ENCODE data around the gene NEUROG3.

NEUROG3 gene, protein sequence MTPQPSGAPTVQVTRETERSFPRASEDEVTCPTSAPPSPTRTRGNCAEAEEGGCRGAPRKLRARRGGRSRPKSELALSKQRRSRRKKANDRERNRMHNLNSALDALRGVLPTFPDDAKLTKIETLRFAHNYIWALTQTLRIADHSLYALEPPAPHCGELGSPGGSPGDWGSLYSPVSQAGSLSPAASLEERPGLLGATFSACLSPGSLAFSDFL

DNA sequence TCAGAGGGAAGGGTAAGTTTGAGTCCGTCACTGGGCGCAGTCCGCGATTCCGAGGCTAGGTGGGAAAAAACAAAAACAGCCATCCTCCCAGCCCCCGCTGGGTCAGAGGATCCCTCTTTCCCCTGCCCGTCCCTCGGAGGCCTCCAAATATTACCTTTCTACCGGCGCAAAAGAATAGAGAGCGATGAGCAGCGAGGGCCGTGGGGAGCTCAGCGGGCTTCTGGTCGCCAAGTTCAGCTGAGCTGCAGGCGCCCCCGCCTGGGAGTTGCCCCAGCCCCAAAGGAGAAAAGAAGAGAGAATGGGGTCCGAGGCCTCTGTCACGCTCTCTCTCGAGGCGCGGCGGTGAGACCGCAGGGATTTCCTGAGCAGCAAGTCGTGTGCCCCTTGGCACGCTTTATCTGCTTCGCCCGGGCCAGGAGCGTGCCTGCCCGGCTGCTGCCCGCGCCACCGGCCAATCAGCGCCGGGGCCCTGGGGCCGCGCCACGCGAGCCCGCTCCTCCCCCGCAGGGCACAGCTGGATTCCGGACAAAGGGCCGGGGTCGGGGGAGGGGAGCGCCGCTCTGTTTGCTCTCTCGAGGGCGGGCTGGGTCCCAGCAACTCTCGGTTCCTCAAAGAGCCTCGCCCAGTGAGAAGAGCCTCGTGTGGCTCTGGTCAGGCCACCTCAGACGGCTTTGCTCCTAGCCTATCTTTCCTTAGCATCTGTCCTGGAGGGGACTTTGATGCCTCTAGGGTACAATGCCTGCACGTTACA, at the start of gene NEUROG3:
Gene NEUROG3 (minus strand): TSS at position 367 of the 751 bp plus-strand sequence. CDS start 379 bp downstream, outside the sequence.
- no peak for DNase-seq

DNA sequence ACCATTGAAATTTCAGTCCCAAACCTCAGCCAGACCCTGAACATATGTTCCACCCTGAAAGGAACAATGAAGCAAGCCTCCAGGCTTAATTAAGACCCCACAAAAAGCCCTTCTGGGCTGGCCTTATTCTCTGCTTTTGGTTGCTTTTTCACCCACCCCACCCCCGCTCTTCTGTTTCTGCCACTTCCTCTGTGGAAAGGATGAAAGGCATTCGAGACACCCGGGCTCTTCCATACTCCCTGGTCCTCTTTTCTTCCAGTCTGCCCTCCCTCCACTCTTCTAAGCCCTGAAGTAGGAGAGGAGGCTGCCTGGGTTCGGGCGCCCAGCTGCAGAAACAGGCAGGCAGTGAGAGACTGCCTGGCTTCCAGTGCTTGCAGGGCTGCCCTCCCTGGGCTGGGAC, 47.4 kb upstream of the NEUROG3 start:
- no peak for DNase-seq

DNA sequence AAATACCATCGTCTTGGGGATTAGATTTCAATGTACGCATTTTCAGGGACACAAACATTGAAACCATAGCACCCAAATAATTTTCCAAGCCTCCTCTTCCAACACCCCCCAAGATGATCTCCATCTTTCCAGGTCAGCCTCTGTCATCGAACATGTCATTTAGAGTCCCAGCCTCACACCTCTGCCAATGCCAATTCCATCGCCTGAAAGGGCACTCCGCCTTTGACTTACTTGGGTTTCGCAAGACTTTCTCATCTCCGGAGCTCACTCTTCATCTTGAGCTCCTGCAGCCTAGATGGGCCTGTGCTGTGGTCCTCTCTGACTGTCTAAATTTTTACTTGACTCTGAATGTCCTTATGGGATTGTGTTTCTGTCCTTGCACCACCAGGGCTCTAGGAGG, 46.4 kb upstream of the NEUROG3 start:
- no peak for DNase-seq

DNA sequence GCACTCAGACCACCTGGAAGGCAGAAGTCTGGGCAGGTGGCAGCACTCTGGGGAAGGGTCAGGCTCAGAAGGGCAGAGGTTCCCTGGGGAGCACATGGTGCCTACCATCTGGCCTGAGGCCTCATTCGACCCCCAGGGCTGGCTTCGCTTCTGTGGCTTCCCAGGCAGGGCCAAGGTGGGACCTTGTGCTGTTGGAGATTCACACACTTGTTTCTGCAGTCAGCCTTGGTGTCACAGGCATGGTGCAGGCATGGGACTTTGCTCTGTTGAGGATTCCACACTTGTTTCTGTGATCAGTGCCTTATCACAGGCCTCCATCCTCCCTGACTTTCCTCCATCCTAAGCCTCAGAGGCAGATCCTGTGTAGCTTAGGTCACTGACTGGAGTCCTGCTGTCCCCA, 45.5 kb upstream of the NEUROG3 start:
- no peak for DNase-seq

DNA sequence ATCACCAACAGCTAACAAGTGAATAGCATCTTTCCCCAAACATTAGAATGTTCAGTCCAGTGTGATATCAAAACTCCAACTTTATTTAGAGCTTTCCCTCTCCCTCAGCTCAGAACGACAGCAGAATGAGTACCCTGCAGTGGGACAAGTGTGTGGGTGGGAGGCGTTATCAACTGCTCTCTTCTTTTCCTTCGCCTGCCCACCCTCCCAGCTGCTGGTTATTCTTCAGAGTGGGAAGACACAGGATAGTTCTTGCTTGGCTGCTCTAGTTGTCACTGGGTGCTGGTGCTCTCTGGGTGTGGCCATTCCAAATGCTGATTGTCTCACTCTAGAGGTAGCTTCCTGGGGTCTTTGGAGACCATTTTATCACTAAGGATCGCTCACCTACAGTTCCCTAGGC, 43.1 kb upstream of the NEUROG3 start:
- no peak for DNase-seq

DNA sequence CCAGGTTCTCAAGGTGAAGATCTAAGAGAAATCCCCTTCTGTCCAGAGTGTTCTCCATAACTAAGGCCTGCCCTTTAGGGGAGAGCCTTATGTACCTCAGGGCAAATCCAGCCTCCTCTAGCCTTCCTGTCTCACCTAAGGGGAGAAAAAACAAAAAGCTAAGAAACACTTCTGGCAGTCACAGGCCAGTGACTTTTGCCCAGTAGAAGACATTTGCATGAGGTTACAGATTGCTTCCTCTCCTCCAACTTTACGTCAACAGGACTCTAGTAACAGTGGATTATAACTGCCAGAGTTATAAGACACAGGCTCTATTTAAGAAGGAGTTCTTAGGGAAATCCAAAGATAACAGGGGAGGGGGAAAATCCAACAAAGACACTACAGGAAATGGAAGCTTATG, 40.9 kb upstream of the NEUROG3 start:
- no peak for DNase-seq

DNA sequence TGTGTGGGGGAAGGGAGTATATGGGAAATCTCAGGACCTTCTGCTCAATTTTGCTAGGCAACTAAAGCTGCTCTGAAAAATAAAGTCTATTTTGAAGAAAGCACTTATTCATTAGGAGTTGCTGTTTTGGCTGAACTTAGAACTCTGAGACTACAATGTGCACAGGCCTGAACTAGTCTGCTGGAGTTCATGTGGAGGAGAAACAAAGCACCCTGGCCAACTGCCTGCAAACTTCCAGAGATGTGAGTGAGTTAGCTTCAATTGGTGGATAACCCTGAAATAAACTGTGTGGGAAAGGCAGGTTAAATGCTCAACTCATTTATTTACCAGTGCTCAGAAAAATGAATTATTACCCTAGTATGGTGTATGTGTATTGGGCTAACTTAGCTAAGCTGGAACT, 39.5 kb upstream of the NEUROG3 start:
- no peak for DNase-seq

DNA sequence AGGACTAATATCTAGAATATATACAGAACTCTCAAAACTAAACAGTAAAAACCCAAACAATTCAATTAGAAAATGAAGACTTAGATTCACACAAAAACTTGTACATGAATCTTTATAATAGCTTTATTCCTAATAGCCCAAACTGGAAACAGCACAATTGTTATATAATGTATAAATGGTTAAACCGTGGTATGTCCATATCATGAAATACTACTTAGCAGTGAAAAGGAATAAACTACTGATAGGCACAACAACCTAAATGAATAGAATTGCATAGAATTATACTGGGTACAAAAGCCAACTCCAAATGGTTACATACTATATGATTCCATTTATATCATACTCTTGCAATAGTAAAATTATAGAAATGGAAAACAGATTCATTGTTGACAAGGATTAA, 35.9 kb upstream of the NEUROG3 start:
- no peak for DNase-seq

DNA sequence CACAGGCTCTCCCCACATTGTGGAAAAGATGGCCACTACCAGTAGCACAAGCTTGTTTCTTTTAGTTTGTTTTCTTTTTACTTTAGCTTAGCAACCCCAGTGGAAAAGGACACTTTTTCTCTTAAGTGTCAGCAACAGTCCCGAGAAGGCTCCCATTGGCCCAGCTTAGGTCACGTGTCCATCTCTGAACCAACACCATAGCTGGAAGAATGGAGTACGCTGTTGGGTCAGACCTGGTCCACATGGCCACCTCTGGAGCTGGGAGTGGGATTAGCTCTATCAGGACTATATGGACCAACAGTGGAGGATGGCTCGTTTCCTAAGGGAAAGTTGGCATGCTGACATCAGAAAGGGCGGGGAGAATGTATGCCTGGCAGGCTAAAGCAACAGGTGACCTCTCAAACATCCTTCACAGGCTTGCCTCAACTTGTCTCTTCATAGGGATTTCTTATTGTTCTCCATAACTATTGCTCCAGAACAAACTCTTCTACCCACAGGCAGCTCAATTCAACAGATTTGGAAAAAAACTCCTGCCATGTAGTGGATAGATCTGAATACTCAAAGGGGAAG, 27.6 kb upstream of the NEUROG3 start:
- DNase-seq: no peak

DNA sequence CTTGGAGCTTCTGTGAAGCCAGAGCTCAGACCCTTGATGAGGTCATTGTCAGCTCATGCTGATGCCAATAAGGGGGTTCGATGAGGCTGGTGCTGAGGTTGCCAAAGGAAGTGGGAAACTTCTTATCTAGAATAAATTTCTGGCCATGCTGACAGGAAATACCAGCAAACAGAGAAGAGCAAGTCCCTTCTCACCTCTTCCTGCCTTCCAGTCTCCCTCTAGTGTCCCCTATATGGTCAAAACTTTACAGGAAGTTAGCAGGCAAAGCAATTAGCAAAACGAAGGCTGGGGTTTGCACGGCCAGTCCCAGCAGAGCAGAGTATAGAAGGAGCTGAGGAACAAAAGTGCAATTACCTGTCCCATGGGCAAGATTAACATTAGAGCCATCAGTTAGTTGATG, 15.1 kb upstream of the NEUROG3 start:
- DNase-seq: no peak

DNA sequence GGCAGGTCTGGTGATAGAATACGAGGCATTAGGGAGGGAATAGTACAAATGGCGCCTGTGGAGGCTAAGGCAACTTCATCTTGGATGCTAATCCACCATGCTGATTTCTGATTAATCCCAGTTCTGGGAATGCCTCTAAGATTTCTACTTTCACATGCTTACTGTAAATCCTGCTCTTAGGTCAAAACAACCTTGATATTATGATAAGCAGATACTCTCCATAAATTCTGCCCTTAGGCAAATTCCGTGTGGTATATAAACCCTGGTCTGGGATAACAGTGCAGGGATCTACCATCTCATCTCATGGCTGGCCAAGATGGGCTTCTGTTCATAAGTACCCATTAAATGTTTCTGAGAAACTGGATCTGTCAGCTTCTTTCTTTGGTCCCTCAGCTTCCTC, 11.4 kb upstream of the NEUROG3 start:
- DNase-seq: no peak

DNA sequence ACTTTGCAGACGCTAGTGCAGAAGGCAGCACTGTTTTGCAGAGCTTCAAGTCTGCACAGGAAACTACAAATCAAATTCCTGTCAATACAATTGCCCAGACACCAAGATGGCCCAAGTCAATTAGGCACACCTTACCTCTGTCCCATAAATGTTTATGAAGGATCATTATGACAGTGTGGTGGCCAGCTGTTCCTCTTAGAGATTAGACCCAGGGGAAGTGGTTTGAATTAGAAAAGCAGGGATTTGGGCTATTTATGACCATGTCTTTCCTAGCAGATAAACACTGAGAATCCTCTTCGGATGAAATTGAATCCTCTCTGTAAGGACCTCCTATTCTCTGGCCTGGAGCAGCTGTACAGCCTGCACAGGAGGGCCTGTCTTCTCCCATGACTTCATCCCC, 9.9 kb upstream of the NEUROG3 start:
- DNase-seq: no peak

DNA sequence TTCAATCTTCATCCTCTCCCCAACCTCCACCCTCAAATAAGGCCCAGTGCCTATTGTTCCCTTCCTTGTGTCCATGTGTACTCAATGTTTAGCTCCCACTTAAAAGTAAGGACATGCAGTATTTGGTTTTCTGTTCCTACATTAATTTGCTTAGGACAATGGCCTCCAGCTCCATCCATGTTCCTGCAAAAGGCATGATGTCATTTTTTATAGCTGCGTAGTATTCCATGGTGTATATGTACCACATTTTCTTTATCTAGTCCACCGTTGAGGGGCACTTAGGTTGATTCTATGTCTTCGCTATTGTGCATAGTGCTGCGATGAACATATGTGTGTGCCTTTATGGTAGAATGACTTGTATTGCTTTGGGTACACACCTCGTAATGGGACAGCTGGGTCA, 7.2 kb upstream of the NEUROG3 start:
- no peak for DNase-seq

DNA sequence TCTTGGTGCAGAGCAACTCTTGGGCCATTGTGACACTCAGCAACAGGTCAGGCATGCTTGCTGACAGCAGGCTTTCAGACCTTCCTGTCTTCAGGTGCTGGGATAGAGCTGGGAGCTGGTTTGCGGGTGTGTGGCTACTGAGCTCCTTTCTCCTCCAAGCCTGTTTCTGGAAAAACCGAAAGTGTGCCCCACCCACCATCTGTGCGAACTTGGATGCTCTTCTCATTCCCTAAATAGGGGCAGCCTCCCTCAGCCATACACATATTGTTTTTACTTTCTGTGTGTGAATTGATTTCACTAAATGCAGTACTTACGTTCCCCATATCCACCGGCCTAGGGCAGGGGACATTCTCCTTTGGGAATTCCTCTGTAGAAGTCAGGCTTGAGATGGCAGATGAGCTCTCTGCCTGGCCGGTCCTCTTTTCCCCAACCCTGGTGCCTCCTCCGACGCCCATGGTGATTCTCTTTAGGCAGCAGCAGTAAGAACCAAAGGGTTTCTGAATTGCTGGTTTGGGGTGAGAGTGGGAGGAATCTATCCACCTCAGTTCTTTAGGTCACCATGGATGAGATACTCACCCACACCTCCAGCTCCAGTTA, 6.3 kb upstream of the NEUROG3 start:
- DNase-seq: no peak

DNA sequence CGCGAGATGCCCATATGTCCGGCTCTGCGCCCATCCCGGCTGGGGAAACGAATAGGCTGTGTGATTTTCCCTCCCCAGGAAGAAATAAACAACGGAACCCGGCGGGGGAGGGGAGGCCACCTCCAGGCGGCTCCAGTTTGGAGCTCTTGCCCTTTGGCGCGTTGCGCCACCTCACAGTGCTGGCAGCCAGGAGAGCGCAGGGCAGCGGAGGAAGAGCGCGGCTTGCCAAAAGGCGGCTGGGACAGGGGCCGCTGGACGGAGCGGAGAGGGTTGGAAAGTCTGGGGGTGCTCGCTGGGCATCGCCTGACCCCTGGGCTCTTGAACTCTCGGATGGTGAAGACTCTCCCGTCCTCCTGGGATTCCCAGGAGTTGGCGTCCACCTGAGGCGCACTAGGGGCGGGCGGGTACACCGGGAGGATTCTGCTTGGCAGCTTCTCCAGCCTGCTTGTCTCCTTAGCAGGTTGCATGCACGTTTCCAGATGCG, 5.3 kb upstream of the NEUROG3 start:
- DNase-seq: no peak

DNA sequence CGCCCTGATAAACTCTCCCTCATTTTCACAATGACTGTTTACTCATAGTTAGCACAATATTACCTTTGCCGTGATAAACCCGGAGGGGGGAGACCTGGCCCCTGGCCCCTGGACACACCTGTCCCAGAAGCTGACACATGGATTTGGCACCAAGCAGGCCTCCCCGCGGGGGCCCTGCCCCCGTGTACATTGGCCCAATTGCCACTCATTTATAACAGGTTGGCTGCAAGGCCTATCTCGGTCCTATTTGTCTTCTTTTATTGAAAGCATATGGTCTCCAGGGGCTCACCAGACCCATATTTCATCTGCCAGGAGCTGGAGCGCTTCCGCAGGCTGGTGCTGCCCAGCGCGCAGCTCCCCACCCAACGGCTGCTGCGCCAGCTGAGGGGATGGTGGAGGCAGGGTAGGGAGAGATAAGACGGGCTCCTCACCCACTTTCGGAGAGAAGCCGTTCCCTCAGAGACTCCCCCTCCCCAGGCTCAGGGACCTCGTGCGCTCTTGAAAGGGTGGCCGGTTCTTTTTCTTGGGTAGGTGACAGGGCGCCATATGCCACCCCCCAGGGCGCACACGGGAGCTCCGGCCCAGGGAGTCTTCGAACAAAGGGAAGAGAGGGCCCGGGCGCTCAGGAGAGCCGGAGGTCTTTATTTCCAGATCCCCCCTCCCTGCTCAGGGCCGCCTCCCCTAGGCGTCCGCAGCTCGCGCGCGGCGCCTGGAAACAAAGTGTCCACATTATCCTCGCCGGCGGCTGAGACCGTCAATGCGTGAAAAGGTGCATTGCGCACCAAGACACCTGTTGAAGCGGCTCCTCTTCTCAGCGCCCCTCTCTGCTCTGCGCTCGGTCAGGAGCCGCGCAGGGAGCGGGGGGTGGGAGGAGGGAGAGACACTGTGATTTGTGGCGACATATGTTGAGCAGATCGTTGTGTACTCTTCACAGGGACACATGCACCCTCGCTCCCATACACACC, 4.3 kb upstream of the NEUROG3 start:
- no peak for DNase-seq

DNA sequence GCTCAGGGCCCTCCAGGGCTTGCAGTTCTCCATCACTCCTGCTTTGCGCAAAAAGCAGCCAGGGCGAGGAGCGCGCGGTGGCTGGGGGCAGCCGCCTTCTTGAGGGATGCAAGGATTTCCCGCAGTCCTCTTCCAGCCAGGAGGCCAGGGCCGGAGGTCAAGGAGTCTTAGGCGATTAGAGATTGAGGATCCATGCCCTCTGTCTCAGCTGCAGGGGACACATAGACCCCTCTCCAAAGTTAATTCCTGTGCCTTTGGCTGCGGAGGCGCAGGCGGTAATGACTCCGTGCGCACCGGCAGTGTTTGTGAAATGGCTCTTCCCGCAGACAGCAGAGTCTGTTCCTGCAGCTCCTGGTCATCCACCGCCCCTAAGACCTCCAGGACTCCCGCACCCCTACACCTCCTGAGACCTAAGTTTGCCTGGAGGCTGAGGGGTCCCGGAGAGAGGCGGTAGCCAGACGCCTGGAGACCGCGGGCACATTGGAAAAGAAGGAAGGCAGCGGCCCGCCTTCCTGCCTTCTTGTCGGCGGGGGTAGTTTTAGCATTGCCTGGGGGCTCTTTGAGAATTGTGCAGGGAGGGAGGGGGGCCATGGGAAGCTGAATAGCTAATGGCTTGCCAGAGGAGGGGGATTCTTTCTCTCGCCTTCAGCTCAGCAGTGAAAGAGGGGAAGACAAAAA, 3.3 kb upstream of the NEUROG3 start:
- DNase-seq: no peak

DNA sequence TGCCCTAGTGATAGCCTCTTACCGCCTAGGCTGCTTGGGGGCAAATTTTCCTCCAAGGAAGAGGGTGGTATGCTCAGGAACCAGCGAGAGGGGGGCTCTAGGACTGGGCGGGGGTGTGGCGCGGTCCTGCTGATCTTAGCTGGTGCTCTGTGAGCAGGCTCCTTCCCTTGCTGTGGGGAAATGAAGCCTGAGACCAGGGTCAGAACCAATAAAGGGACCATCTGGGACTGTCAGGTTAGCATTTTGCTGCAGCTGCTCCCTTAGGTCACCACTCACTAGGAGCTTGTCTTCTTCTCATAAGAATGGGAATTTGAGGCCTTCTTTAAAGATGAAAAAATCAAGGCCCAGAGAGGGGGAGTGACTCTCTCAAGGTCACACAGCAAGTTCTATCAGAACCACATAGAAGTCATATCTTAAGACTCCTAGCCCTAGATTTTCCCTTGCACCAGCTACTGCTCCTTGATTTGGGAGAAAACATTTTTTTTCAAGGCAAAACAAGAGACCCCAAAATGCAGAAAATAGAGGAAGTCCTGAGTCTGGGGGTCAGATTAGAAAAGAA, 2.0 kb upstream of the NEUROG3 start:
- DNase-seq: no peak

DNA sequence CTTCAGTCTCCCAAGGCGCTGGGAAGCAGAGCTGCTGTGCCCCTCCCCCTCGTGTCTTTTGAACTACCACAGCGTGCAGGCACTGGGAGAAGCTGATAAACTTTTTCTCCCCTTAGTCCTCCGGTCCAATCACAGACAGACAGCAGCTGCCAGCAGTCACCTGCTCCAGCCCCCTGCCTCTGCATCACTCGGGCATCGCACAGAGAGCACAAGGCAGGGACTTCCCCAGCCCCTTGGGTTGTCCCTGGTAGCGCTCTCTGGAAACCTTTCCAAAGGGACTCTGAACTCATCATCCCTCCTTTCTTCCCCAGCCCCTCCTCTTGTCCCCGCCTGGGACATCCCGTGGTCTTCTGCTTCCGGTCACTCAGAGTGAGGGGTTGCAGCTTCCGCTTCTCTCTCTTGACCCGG, 1.4 kb upstream of the NEUROG3 start:
- no peak for DNase-seq

DNA sequence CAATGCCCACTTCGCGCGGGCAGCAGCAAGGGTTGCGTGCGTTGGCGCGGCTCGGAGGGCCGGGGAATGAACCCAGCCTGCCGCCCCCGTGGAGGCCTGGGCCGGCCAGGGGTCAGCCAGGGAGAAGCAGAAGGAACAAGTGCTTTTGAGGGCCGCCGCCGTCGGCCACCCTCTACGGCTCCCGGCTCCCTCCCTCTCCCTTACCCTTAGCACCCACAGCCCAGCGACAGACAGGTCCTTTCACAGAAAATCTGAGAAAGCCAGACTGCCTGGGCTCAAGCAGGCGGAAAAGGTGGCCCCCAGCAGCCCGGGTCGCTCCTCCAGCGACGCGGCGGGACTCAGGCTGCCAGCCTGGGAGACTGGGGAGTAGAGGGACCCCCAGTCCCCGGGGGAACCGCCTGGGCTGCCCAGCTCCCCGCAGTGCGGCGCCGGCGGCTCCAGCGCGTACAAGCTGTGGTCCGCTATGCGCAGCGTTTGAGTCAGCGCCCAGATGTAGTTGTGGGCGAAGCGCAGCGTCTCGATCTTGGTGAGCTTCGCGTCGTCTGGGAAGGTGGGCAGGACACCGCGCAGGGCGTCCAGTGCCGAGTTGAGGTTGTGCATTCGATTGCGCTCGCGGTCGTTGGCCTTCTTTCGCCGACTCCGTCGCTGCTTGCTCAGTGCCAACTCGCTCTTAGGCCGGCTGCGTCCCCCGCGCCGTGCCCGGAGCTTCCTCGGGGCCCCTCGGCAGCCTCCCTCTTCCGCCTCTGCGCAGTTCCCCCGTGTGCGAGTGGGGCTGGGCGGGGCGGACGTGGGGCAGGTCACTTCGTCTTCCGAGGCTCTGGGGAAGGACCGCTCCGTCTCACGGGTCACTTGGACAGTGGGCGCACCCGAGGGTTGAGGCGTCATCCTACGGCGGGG, 815 bp downstream of the NEUROG3 start:
- no peak for DNase-seq

All from NCI-H1092 (cell line).